ENCODE data around the gene TMEM121B.

TMEM121B gene

GRCh38 chr22:17079572-17079971, 41.6 kb downstream of the TMEM121B start:
- TF ChIP-seq CTCF (conservative IDR thresholded peaks at IDR 0.05) (no peak), ZFX (IDR thresholded peaks at IDR 0.05) (no peak)
- H3K27ac ChIP-seq = no peak overlapping the region

DNA sequence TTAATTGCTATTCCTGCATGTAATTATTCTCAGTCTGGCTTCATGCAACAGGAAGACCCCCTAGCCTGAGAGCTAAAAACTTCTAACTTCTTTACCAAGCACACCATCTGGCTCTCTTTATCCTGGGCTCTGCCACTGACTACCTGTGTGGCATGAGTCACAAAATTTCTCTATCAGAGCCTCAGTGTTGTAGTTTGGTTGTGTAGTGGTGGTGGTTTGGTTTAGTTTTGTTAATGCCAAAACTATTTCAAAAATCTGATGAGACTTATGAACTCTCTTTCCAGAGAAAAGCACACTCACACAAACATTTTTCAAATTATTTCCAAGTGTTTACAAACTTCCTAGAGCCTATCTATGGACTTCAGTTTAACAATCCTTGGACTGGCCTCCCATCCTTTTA, 43.9 kb downstream of the TMEM121B start:
- H3K27ac ChIP-seq = no peak overlapping the region
- TF ChIP-seq CTCF (conservative IDR thresholded peaks at IDR 0.05) (no peak), ZFX (IDR thresholded peaks at IDR 0.05) (no peak)

GRCh38 chr22:17074648-17075002, 46.5 kb downstream of the TMEM121B start:
- TF ChIP-seq ZFX (IDR thresholded peaks at IDR 0.05) (no peak), CTCF (conservative IDR thresholded peaks at IDR 0.05) (no peak)
- no peak overlapping the region for H3K27ac ChIP-seq

DNA sequence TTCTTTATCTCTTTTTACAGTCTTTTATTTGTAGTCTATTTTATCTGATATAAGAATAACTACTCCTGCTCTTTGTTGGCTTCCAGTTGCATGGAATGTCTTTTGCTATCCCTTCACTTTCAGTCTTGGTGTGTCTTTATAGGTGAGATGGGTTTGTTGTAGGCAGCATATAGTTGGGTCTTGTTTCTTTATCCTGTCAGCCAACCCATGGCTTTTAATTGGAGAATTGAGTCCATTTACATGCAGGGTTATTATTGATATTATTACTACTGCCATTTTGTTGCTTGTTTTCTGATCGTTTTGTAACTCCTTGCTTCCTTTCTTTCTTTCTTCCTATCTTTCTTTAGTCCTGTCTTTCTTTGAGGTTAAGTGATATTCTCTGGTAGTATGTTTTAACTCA, 48.3 kb downstream of the TMEM121B start:
- no peak for TF ChIP-seq CTCF (conservative IDR thresholded peaks at IDR 0.05)
- TF ChIP-seq ZFX (IDR thresholded peaks at IDR 0.05) = no peak
- H3K27ac ChIP-seq = no peak overlapping the region

All from C4-2B (cell line).